Stimulated activated CD8-positive, alpha-beta memory T cell treated with anti-CD3 and anti-CD28 coated beads, Interleukin-12 subunit alpha, Interleukin-12 subunit beta, amount 100 ng/mL, for 4 hours (primary cell): ENCODE data around the gene SEM1.
"Not testable (repeated sequence)": the region's sequence is repeated elsewhere in the genome, so short reads cannot be mapped to it uniquely, and the experiment has no call there.

Experiments
- DNase-seq: peaks from one replicate; pipeline ENCODE4 v3.0.0-alpha.2; 2020; ENCODE audit warnings: low read depth

SEM1 gene

GRCh38 chr7:96700516-96700915 lies 9.1 kb downstream of the SEM1 start:
- DNase-seq = no peak

- no peak for DNase-seq
Observed at GRCh38 chr7:96699219-96699871, 10.3 kb downstream of the SEM1 start.

- not testable (repeated sequence) for DNase-seq
Observed at GRCh38 chr7:96698449-96698848, 11.2 kb downstream of the SEM1 start.

GRCh38 chr7:96697822-96698221 lies 11.8 kb downstream of the SEM1 start:
- no peak for DNase-seq

GRCh38 chr7:96695581-96695980 lies 14.1 kb downstream of the SEM1 start:
- DNase-seq = no peak

GRCh38 chr7:96694082-96694481 lies 15.6 kb downstream of the SEM1 start:
- no peak for DNase-seq

GRCh38 chr7:96691702-96692101 lies 17.9 kb downstream of the SEM1 start:
- DNase-seq = no peak

GRCh38 chr7:96689414-96689813 lies 20.2 kb downstream of the SEM1 start:
- DNase-seq = no peak

- DNase-seq = no peak
Observed at GRCh38 chr7:96686305-96686704, 23.3 kb downstream of the SEM1 start.

- DNase-seq = no peak
Observed at GRCh38 chr7:96685755-96686154, 23.9 kb downstream of the SEM1 start.

GRCh38 chr7:96685353-96685752 lies 24.3 kb downstream of the SEM1 start:
- DNase-seq = no peak

- no peak for DNase-seq
Observed at GRCh38 chr7:96679886-96680285, 29.8 kb downstream of the SEM1 start.

- no peak for DNase-seq
Observed at GRCh38 chr7:96676919-96677318, 32.7 kb downstream of the SEM1 start.

GRCh38 chr7:96675548-96675947 lies 34.1 kb downstream of the SEM1 start:
- DNase-seq = no peak

- DNase-seq = no peak
Observed at GRCh38 chr7:96674565-96674964, 35.1 kb downstream of the SEM1 start.

- DNase-seq = no peak
Observed at GRCh38 chr7:96671854-96672253, 37.8 kb downstream of the SEM1 start.

- DNase-seq = no peak
Observed at GRCh38 chr7:96670338-96671289, 39.0 kb downstream of the SEM1 start.

- DNase-seq = no peak
Observed at GRCh38 chr7:96669812-96670211, 39.8 kb downstream of the SEM1 start.

- no peak for DNase-seq
Observed at GRCh38 chr7:96667026-96667425, 42.6 kb downstream of the SEM1 start.

GRCh38 chr7:96665689-96666088 lies 44.0 kb downstream of the SEM1 start:
- DNase-seq = no peak

GRCh38 chr7:96664793-96665192 lies 44.9 kb downstream of the SEM1 start:
- DNase-seq = no peak

GRCh38 chr7:96663871-96664445 lies 45.7 kb downstream of the SEM1 start:
- DNase-seq = no peak

GRCh38 chr7:96663457-96663856 lies 46.2 kb downstream of the SEM1 start:
- no peak for DNase-seq
